Endodermal cell (in vitro differentiated cells): ENCODE results near the gene ZNRF3. TPM values are rescaled to one million over a fixed set of nuclear protein-coding genes. Genes with fewer than 3 reads are reported as not detected.
"Not testable (repeated sequence)": the region's sequence is repeated elsewhere in the genome, so short reads cannot be mapped to it uniquely, and the experiment has no call there.

Source experiments
- DNase-seq: peaks from one replicate; pipeline ENCODE4 v3.0.0-alpha.2; 2017
- H3K27ac ChIP-seq: 2 replicates; pipeline ENCODE4 v1.5.1; 2013; ENCODE audit warnings: mild to moderate bottlenecking, low read depth, low read length, moderate library complexity
- H3K27me3 ChIP-seq: 2 replicates; pipeline ENCODE4 v1.6.1; 2013; ENCODE audit warnings: mild to moderate bottlenecking, low read length, moderate library complexity; ENCODE audit not compliant: insufficient read depth, control insufficient read depth, poor library complexity, severe bottlenecking
- H3K36me3 ChIP-seq: 2 replicates; pipeline ENCODE4 v1.7.0; 2013; ENCODE audit warnings: mild to moderate bottlenecking, low read length, moderate library complexity; ENCODE audit not compliant: control insufficient read depth, insufficient read depth
- H3K4me1 ChIP-seq: one replicate; pipeline ENCODE4 v1.7.0; 2013; ENCODE audit warnings: low read length; ENCODE audit not compliant: control insufficient read depth, insufficient read depth
- H3K4me3 ChIP-seq: 2 replicates; pipeline ENCODE4 v1.5.1; 2013; ENCODE audit warnings: mild to moderate bottlenecking, low read length, moderate library complexity
- H3K9ac ChIP-seq: 2 replicates; pipeline ENCODE4 v1.6.1; 2013; ENCODE audit warnings: mild to moderate bottlenecking, low read length, moderate library complexity; ENCODE audit not compliant: poor library complexity, severe bottlenecking; ENCODE audit errors: extremely low read depth
- H3K9me3 ChIP-seq: 2 replicates; pipeline ENCODE4 v1.6.1; 2013; ENCODE audit warnings: mild to moderate bottlenecking, low read length, moderate library complexity; ENCODE audit not compliant: control insufficient read depth
- H3K27ac Mint-ChIP-seq: 2 replicates; pipeline ENCODE4 v1.8.0; 2020; ENCODE audit warnings: mixed read lengths
- H3K27me3 Mint-ChIP-seq: 2 replicates; pipeline ENCODE4 v1.8.0; 2021; ENCODE audit warnings: mild to moderate bottlenecking, mixed read lengths; ENCODE audit not compliant: insufficient read depth
- H3K36me3 Mint-ChIP-seq: 2 replicates; pipeline ENCODE4 v1.8.0; 2020; ENCODE audit warnings: low read depth, mixed read lengths
- H3K4me1 Mint-ChIP-seq: 2 replicates; pipeline ENCODE4 v1.8.0; 2020; ENCODE audit warnings: mixed read lengths
- H3K4me3 Mint-ChIP-seq: 2 replicates; pipeline ENCODE4 v1.8.0; 2020; ENCODE audit warnings: mild to moderate bottlenecking, moderate library complexity, mixed read lengths
- H3K9me3 Mint-ChIP-seq: 2 replicates; pipeline ENCODE4 v1.8.0; 2020; ENCODE audit warnings: mild to moderate bottlenecking, mixed read lengths
- CTCF ChIP-seq: fragments of 200-600 bp; sonication (generic); conservative IDR thresholded peaks from 2 replicates; pipeline ENCODE4 v1.5.0; 2021; ENCODE audit warnings: antibody characterized with exemption, mild to moderate bottlenecking
- WGBS, 2 experiments: methylation state at CpG; one replicate each; pipeline versions ENCODE4 v1.1.5 to v1.1.7; 2013; ENCODE audit warnings: missing lambda C conversion rate in 2 of 2, mixed read lengths in 1 of 2; ENCODE audit not compliant: insufficient coverage in 1 of 2, insufficient read length in 1 of 2; 5-methylcytosine and 5-hydroxymethylcytosine counted together
- total RNA-seq, 2 donors: library from RNA; stranded (reverse); fragmentation: NEBNext Ultra II Directional in 1 of 2; extraction: Animal tissue kit (Norgen Biotek cat#: 25700) in 1 of 2; gene quantifications; 2 replicates in 1 of 2; 3 replicates in 1 of 2; pipeline ENCODE4 v1.2.1, GENCODE V29; 2021

The ZNRF3 gene
- total RNA-seq, 2 donors from 2014 or later, result 15.8 to 19.8 TPM

- no peaks in the 10 kb centered on the region for H3K9me3 ChIP-seq
- no peak for TF ChIP-seq CTCF
- no peak overlapping the region for H3K4me3 ChIP-seq
- no peaks in the 10 kb centered on the region for H3K4me1 Mint-ChIP-seq
- H3K9ac ChIP-seq, result no peak overlapping the region
- H3K4me3 Mint-ChIP-seq, result no peak overlapping the region
- DNase-seq, result no peak
- H3K27ac ChIP-seq, result no peak overlapping the region
- WGBS, 2 experiments, result 82 to 91% methylated on average over 5 to 6 of the region's 6 CpGs
- H3K4me1 ChIP-seq, result no peaks in the 10 kb centered on the region
- no peaks in the 10 kb centered on the region for H3K27me3 ChIP-seq
- no peaks in the 10 kb centered on the region for H3K36me3 Mint-ChIP-seq
- no peaks in the 10 kb centered on the region for H3K36me3 ChIP-seq
- no peaks in the 10 kb centered on the region for H3K27me3 Mint-ChIP-seq
- H3K9me3 Mint-ChIP-seq, result no peaks in the 10 kb centered on the region
- no peak overlapping the region for H3K27ac Mint-ChIP-seq
Measured at GRCh38 chr22:28857288-28857687, 26.1 kb upstream of the ZNRF3 start.

GRCh38 chr22:28864878-28865596 is 18.3 kb upstream of the ZNRF3 start:
- H3K36me3 ChIP-seq, result no peaks in the 10 kb centered on the region
- H3K9me3 ChIP-seq, result no peaks in the 10 kb centered on the region
- no peak overlapping the region for H3K9ac ChIP-seq
- Mint-ChIP-seq H3K4me3 (no peak overlapping the region), H3K4me1 (peaks cover 8% of the 10 kb centered on the region), H3K9me3 (peaks cover 1% of the 10 kb centered on the region), H3K27me3 (no peaks in the 10 kb centered on the region), H3K27ac (no peak overlapping the region), H3K36me3 (no peaks in the 10 kb centered on the region)
- no peaks in the 10 kb centered on the region for H3K27me3 ChIP-seq
- WGBS, 2 experiments, result 91 to 93% methylated on average over 8 of the region's 8 CpGs
- no peak for DNase-seq
- TF ChIP-seq CTCF, result no peak
- no peak overlapping the region for H3K27ac ChIP-seq
- no peak overlapping the region for H3K4me3 ChIP-seq
- H3K4me1 ChIP-seq, result no peaks in the 10 kb centered on the region

- DNase-seq, result no peak
- Mint-ChIP-seq H3K27ac (no peak overlapping the region), H3K4me1 (peaks cover 8% of the 10 kb centered on the region), H3K36me3 (no peaks in the 10 kb centered on the region), H3K4me3 (no peak overlapping the region), H3K27me3 (no peaks in the 10 kb centered on the region), H3K9me3 (peaks cover 1% of the 10 kb centered on the region)
- Histone ChIP-seq H3K27me3 (no peaks in the 10 kb centered on the region), H3K4me3 (no peak overlapping the region), H3K4me1 (no peaks in the 10 kb centered on the region), H3K27ac (no peak overlapping the region), H3K9ac (no peak overlapping the region), H3K36me3 (no peaks in the 10 kb centered on the region), H3K9me3 (no peaks in the 10 kb centered on the region)
- WGBS, 2 experiments, result 93 to 100% methylated on average over 2 to 3 of the region's 3 CpGs
- TF ChIP-seq CTCF, result no peak
Measured at GRCh38 chr22:28867191-28867590, 16.2 kb upstream of the ZNRF3 start.

- H3K9ac ChIP-seq, H3K9me3 Mint-ChIP-seq, H3K36me3 ChIP-seq, DNase-seq, H3K4me3 ChIP-seq, H3K9me3 ChIP-seq, H3K27ac ChIP-seq, H3K4me1 ChIP-seq, H3K4me3 Mint-ChIP-seq, H3K27me3 ChIP-seq, H3K4me1 Mint-ChIP-seq, H3K36me3 Mint-ChIP-seq, H3K27me3 Mint-ChIP-seq, H3K27ac Mint-ChIP-seq: not testable (repeated sequence)
- WGBS, 2 experiments, result 78 to 94% methylated on average over 4 to 8 of the region's 8 CpGs
Measured at GRCh38 chr22:28868389-28868788, 15.0 kb upstream of the ZNRF3 start.
